Activated CD4-positive, alpha-beta T cell treated with anti-CD3 and anti-CD28 coated beads, Interleukin-2, amount 50 U/mL, for 1 hour (primary cell): ENCODE results near the gene ERI3.

Experiments
- DNase-seq: peaks from one replicate; pipeline ENCODE4 v3.0.0-alpha.2; 2020

Gene ERI3

GRCh38 chr1:44348061-44348485 lies 7.0 kb downstream of the ERI3 start:
- no peak for DNase-seq

GRCh38 chr1:44347280-44347679 lies 7.8 kb downstream of the ERI3 start:
- DNase-seq: no peak

- no peak for DNase-seq
Observed at GRCh38 chr1:44346878-44347277, 8.2 kb downstream of the ERI3 start.

GRCh38 chr1:44346184-44346583 lies 8.9 kb downstream of the ERI3 start:
- no peak for DNase-seq

- no peak for DNase-seq
Observed at GRCh38 chr1:44345187-44345775, 9.8 kb downstream of the ERI3 start.

- no peak for DNase-seq
Observed at GRCh38 chr1:44339731-44340130, 15.3 kb downstream of the ERI3 start.

GRCh38 chr1:44338136-44338535 lies 16.9 kb downstream of the ERI3 start:
- DNase-seq: no peak

- DNase-seq: no peak
Observed at GRCh38 chr1:44336668-44337067, 18.4 kb downstream of the ERI3 start.

GRCh38 chr1:44334968-44335367 lies 20.1 kb downstream of the ERI3 start:
- DNase-seq: no peak

- no peak for DNase-seq
Observed at GRCh38 chr1:44333376-44333775, 21.7 kb downstream of the ERI3 start.

- no peak for DNase-seq
Observed at GRCh38 chr1:44332505-44332904, 22.6 kb downstream of the ERI3 start.

- no peak for DNase-seq
Observed at GRCh38 chr1:44330935-44331334, 24.1 kb downstream of the ERI3 start.

- DNase-seq: no peak
Observed at GRCh38 chr1:44328671-44329416, 26.2 kb downstream of the ERI3 start.

- no peak for DNase-seq
Observed at GRCh38 chr1:44327679-44328491, 27.2 kb downstream of the ERI3 start.

GRCh38 chr1:44326821-44327465 lies 28.1 kb downstream of the ERI3 start:
- DNase-seq: no peak

GRCh38 chr1:44326024-44326701 lies 28.9 kb downstream of the ERI3 start:
- no peak for DNase-seq

GRCh38 chr1:44323947-44324346 lies 31.1 kb downstream of the ERI3 start:
- DNase-seq: no peak

- DNase-seq: no peak
Observed at GRCh38 chr1:44322367-44322766, 32.7 kb downstream of the ERI3 start.

- DNase-seq: no peak
Observed at GRCh38 chr1:44321466-44321865, 33.6 kb downstream of the ERI3 start.

GRCh38 chr1:44318097-44319088 lies 36.7 kb downstream of the ERI3 start:
- peak; percentile 37 for DNase-seq

- DNase-seq: no peak
Observed at GRCh38 chr1:44316231-44316759, 38.8 kb downstream of the ERI3 start.
